CD14-positive monocyte (primary cell): ENCODE data around the gene INTS6. TPM values are rescaled to one million over a fixed set of nuclear protein-coding genes. Genes with fewer than 3 reads are reported as not detected.

Experiments used
- DNase-seq, 3 donors: peaks; one replicate each; pipeline ENCODE4 v3.0.0-alpha.2; 2011 to 2022
- H2AFZ ChIP-seq: 2 replicates; pipeline ENCODE4 v1.6.0; 2012; ENCODE audit warnings: mild to moderate bottlenecking, low read depth, low read length, inconsistent platforms; ENCODE audit not compliant: insufficient read depth, poor library complexity, severe bottlenecking
- H3K27ac ChIP-seq, 2 donors: 1 replicate in 1 of 2; 2 replicates in 1 of 2; pipeline ENCODE4 v1.5.1; 2012 to 2013; ENCODE audit warnings: low read length in 2 of 2, control low read depth in 1 of 2, inconsistent platforms in 1 of 2, low read depth in 1 of 2, mild to moderate bottlenecking in 1 of 2
- H3K27me3 ChIP-seq, 2 donors: one replicate each; pipeline versions ENCODE4 v1.6.0 to v1.6.1; 2011 to 2013; ENCODE audit warnings: low read length in 2 of 2; ENCODE audit not compliant: control insufficient read depth in 2 of 2, insufficient read depth in 2 of 2
- H3K36me3 ChIP-seq, 2 donors: replicated peaks in 1 of 2; 1 replicate in 1 of 2; 2 replicates in 1 of 2; pipeline versions ENCODE4 v1.5.1 to v1.6.1; 2012 to 2013; ENCODE audit warnings: low read length in 2 of 2, control low read depth in 1 of 2, inconsistent platforms in 1 of 2, mild to moderate bottlenecking in 1 of 2; ENCODE audit not compliant: insufficient read depth in 2 of 2, control insufficient read depth in 1 of 2
- H3K4me1 ChIP-seq, 2 donors: 1 replicate in 1 of 2; 2 replicates in 1 of 2; pipeline versions ENCODE4 v1.5.1 to v1.6.1; 2012 to 2013; ENCODE audit warnings: low read length in 2 of 2, control low read depth in 1 of 2, inconsistent platforms in 1 of 2, mild to moderate bottlenecking in 1 of 2, moderate library complexity in 1 of 2; ENCODE audit not compliant: insufficient read depth in 2 of 2, control insufficient read depth in 1 of 2
- H3K4me2 ChIP-seq: replicated peaks from 2 replicates; pipeline ENCODE3; 2012; ENCODE audit warnings: low read length, moderate library complexity, mild to moderate bottlenecking; ENCODE audit not compliant: poor library complexity, severe bottlenecking; ENCODE audit errors: extremely low read depth
- H3K4me3 ChIP-seq, 3 experiments: fragments of 200-600 bp in 1 of 3; sonication (generic) in 1 of 3; replicated peaks in 1 of 3; 1 replicate in 2 of 3; 2 replicates in 1 of 3; pipeline ENCODE4 v1.5.1; 2011 to 2013; ENCODE audit warnings: low read length in 3 of 3, mild to moderate bottlenecking in 3 of 3, control low read depth in 2 of 3, low read depth in 2 of 3, inconsistent platforms in 1 of 3, moderate library complexity in 1 of 3
- H3K79me2 ChIP-seq: 2 replicates; pipeline ENCODE4 v1.6.0; 2012; ENCODE audit warnings: mild to moderate bottlenecking, control low read depth, inconsistent platforms, low read length, moderate library complexity; ENCODE audit not compliant: insufficient read depth
- H3K9ac ChIP-seq: 2 replicates; pipeline ENCODE4 v1.6.0; 2017; ENCODE audit warnings: low read length, mild to moderate bottlenecking; ENCODE audit not compliant: insufficient read depth, poor library complexity, severe bottlenecking
- H3K9me3 ChIP-seq, 2 donors: replicated peaks in 1 of 2; 1 replicate in 1 of 2; 2 replicates in 1 of 2; pipeline versions ENCODE4 v1.5.1 to v1.6.1; 2012 to 2013; ENCODE audit warnings: low read length in 2 of 2, control low read depth in 1 of 2; ENCODE audit not compliant: control insufficient read depth in 1 of 2, insufficient read depth in 1 of 2
- H4K20me1 ChIP-seq: 2 replicates; pipeline ENCODE4 v1.6.0; 2012; ENCODE audit warnings: mild to moderate bottlenecking, low read length, control low read depth, moderate library complexity; ENCODE audit not compliant: insufficient read depth
- H3K27ac Mint-ChIP-seq, 7 donors: one replicate each; pipeline ENCODE4 v1.8.0; 2020; ENCODE audit warnings: mild to moderate bottlenecking in 7 of 7, mixed read lengths in 7 of 7, moderate library complexity in 6 of 7, inconsistent platforms in 2 of 7
- H3K27me3 Mint-ChIP-seq, 3 donors: one replicate each; pipeline ENCODE4 v1.8.0; 2021 to 2022; ENCODE audit warnings: low read depth in 3 of 3, mild to moderate bottlenecking in 3 of 3, mixed read lengths in 3 of 3, moderate library complexity in 3 of 3, inconsistent platforms in 1 of 3
- H3K36me3 Mint-ChIP-seq, 2 donors: one replicate each; pipeline ENCODE4 v1.8.0; 2020; ENCODE audit warnings: mixed read lengths in 2 of 2, inconsistent platforms in 1 of 2, mild to moderate bottlenecking in 1 of 2
- H3K4me1 Mint-ChIP-seq: one replicate; pipeline ENCODE4 v1.8.0; 2020; ENCODE audit warnings: mild to moderate bottlenecking, mixed read lengths
- H3K4me3 Mint-ChIP-seq, 2 donors: one replicate each; pipeline ENCODE4 v1.8.0; 2020; ENCODE audit warnings: mild to moderate bottlenecking in 2 of 2, mixed read lengths in 2 of 2, moderate library complexity in 1 of 2
- H3K9me3 Mint-ChIP-seq, 7 donors: one replicate each; pipeline ENCODE4 v1.8.0; 2020 to 2022; ENCODE audit warnings: mixed read lengths in 7 of 7, mild to moderate bottlenecking in 6 of 7, moderate library complexity in 6 of 7, inconsistent platforms in 2 of 7
- CTCF ChIP-seq: fragments of 200-600 bp; IDR thresholded peaks from one replicate; pipeline ENCODE4 v1.8.0; 2022; ENCODE audit warnings: antibody characterized with exemption, mild to moderate bottlenecking
- WGBS: methylation state at CpG from one replicate; pipeline ENCODE4 v1.1.5; 2013; ENCODE audit warnings: missing lambda C conversion rate; ENCODE audit not compliant: insufficient coverage; 5-methylcytosine and 5-hydroxymethylcytosine counted together
- intact Hi-C, 2 donors: fragments of 100-400 bp; cut with micrococcal nuclease; formaldehyde crosslinking; loops; one replicate each; pipeline versions ENCODE4 v1.15.0 to v1.15.1; 2023
- polyA plus RNA-seq, 3 donors: library from polyadenylated mRNA; depleted of rRNA in 1 of 3; unstranded in 2 of 3; stranded (reverse) in 1 of 3; fragments of 300-500 nt in 2 of 3; fragments of >200 nt in 1 of 3; fragmentation: Illumina TruSeq in 2 of 3; gene quantifications; 1 replicate in 2 of 3; 2 replicates in 1 of 3; pipeline ENCODE4 v1.2.3, GENCODE V29; 2012 to 2021

The INTS6 gene
- polyA plus RNA-seq, 3 donors = 10.8 to 13.2 (median 11.6) TPM

- H3K9ac ChIP-seq = no peak overlapping the region
- no peaks in the 10 kb centered on the region for H3K9me3 ChIP-seq
- H3K27me3 ChIP-seq = no peaks in the 10 kb centered on the region
- no peak overlapping the region for H3K4me2 ChIP-seq
- no peaks in the 10 kb centered on the region for H4K20me1 ChIP-seq
- H2AFZ ChIP-seq = no peak overlapping the region
- Mint-ChIP-seq H3K4me3 (peak overlapping the region in 1 of 2 donors; percentile 9), H3K27me3 (no peaks in the 10 kb centered on the region), H3K9me3 (no peaks in the 10 kb centered on the region), H3K4me1 (peaks cover 18% of the 10 kb centered on the region), H3K36me3 (no peaks in the 10 kb centered on the region), H3K27ac (peak overlapping the region in 2 of 7 donors; percentile 7 to 45)
- no peak overlapping the region for H3K27ac ChIP-seq
- intact Hi-C loops = no loop called here
- no peak overlapping the region for H3K4me3 ChIP-seq
- H3K36me3 ChIP-seq = no peaks in the 10 kb centered on the region
- no peaks in the 10 kb centered on the region for H3K79me2 ChIP-seq
- peaks cover 13 to 15% of the 10 kb centered on the region in 2 donors for H3K4me1 ChIP-seq
- TF ChIP-seq CTCF = no peak
- 53% methylated on average over 3 of the region's 6 CpGs for WGBS
- no peak for DNase-seq
These were observed 121.4 kb downstream of the INTS6 start for GRCh38 chr13:51331354-51331861.

- Histone ChIP-seq H3K27ac (no peak overlapping the region), H4K20me1 (no peaks in the 10 kb centered on the region), H3K4me2 (peak overlapping the region; percentile 12), H2AFZ (no peak overlapping the region), H3K4me3 (no peak overlapping the region), H3K79me2 (no peaks in the 10 kb centered on the region), H3K27me3 (no peaks in the 10 kb centered on the region), H3K36me3 (no peaks in the 10 kb centered on the region), H3K9me3 (no peaks in the 10 kb centered on the region), H3K4me1 (peaks cover 13 to 15% of the 10 kb centered on the region in 2 donors), H3K9ac (peak overlapping the region; percentile 0)
- peak in 1 of 3 donors; percentile 6 for DNase-seq
- no peaks in the 10 kb centered on the region for H3K9me3 Mint-ChIP-seq
- H3K36me3 Mint-ChIP-seq = no peaks in the 10 kb centered on the region
- no peak for TF ChIP-seq CTCF
- H3K27ac Mint-ChIP-seq = peak overlapping the region in 2 of 7 donors; percentile 56 to 78
- 0% methylated on average over 2 of the region's 3 CpGs for WGBS
- intact Hi-C loops = no loop called here
- H3K27me3 Mint-ChIP-seq = no peaks in the 10 kb centered on the region
- peak overlapping the region in 1 of 2 donors; percentile 54 for H3K4me3 Mint-ChIP-seq
- peaks cover 18% of the 10 kb centered on the region for H3K4me1 Mint-ChIP-seq
These were observed 122.0 kb downstream of the INTS6 start for GRCh38 chr13:51330791-51331190.
